ENCODE measurements around the gene NFE2. TPM values are rescaled to one million over a fixed set of nuclear protein-coding genes. Genes with fewer than 3 reads are reported as not detected.
"Not testable (repeated sequence)": the region's sequence is repeated elsewhere in the genome, so short reads cannot be mapped to it uniquely, and the experiment has no call there.

The NFE2 gene
- total RNA-seq, 1 donor from 2014 or later = not detected

- DNase-seq (ENCODE audit: low spot score) = peak; percentile 80
- no peaks in the 10 kb centered on the region for H3K9me3 Mint-ChIP-seq (ENCODE audit: low read depth)
- H3K27me3 Mint-ChIP-seq (ENCODE audit: low read depth) = no peaks in the 10 kb centered on the region
- H3K36me3 Mint-ChIP-seq (ENCODE audit: low read depth) = peaks cover 3% of the 10 kb centered on the region
- no peak overlapping the region for H3K27ac Mint-ChIP-seq (ENCODE audit: unreplicated experiment)
- no peak for TF ChIP-seq CTCF (IDR thresholded peaks at IDR 0.05)
- no peak overlapping the region for H3K4me3 Mint-ChIP-seq (ENCODE audit: unreplicated experiment)
- no peaks in the 10 kb centered on the region for H3K4me1 Mint-ChIP-seq (ENCODE audit: low read depth)
Measured at GRCh38 chr12:54292083-54292930, 8.5 kb downstream of the NFE2 start.

DNA sequence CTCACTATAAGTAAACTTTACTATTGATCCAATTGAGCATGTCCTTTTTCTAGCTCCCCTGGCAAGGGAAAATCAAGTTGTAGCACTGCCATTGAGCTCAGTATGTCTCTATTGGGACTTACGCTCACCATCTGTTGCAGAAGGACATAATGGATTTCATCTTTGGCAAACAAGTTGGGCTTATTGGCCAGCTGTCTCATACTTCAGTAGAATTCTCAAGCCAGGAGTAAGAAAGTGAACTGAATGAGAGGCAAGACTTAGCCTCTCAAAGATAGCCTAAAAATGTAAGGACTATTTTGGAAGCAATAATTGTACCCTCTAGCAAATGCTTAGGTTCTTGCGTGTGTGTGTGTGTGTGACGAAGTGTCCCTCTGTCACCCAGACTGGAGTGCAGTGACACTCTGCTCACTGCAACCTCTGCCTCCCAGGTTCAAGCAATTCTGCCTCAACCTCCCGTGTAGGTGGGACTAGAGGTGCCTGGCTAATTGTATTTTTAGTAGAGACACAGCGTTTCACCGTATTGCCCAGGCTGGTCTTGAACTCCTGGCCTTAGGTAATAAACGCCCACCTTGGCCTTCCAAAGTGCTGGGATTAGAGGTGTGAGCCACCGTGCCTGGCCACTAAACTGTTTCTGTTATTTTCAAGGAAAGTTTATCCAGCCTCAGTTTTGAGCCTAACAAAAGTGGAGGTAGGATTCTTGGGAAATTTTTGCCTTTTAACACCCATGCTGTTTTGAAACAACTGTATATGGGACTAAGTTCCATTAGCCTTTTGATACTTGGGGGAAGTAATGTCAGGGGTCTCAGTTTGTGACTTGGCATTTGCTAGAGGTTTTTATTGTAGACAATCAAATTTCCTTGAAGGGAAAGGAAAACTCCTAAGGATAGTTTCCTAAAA is 13.3 kb downstream of the NFE2 start:
- H3K27ac Mint-ChIP-seq (ENCODE audit: unreplicated experiment) = peak overlapping the region; percentile 22

GRCh38 chr12:54286042-54287030 is 14.5 kb downstream of the NFE2 start:
- Mint-ChIP-seq H3K27me3 (ENCODE audit: low read depth) (no peaks in the 10 kb centered on the region), H3K9me3 (ENCODE audit: low read depth) (no peaks in the 10 kb centered on the region), H3K36me3 (ENCODE audit: low read depth) (peaks cover 53% of the 10 kb centered on the region), H3K4me3 (ENCODE audit: unreplicated experiment) (no peak overlapping the region), H3K4me1 (ENCODE audit: low read depth) (peaks cover 51% of the 10 kb centered on the region), H3K27ac (ENCODE audit: unreplicated experiment) (peak overlapping the region; percentile 74)
- TF ChIP-seq CTCF (IDR thresholded peaks at IDR 0.05) = no peak
- no peak for DNase-seq (ENCODE audit: low spot score)

More for the DNA sequence above, 13.3 kb downstream of the NFE2 start:
- TF ChIP-seq CTCF (IDR thresholded peaks at IDR 0.05) = no peak
- DNase-seq (ENCODE audit: low spot score) = no peak
- H3K4me1 Mint-ChIP-seq (ENCODE audit: low read depth) = peaks cover 40% of the 10 kb centered on the region
- no peak overlapping the region for H3K4me3 Mint-ChIP-seq (ENCODE audit: unreplicated experiment)
- no peaks in the 10 kb centered on the region for H3K27me3 Mint-ChIP-seq (ENCODE audit: low read depth)
- H3K9me3 Mint-ChIP-seq (ENCODE audit: low read depth) = no peaks in the 10 kb centered on the region
- H3K36me3 Mint-ChIP-seq (ENCODE audit: low read depth) = peaks cover 41% of the 10 kb centered on the region

DNA sequence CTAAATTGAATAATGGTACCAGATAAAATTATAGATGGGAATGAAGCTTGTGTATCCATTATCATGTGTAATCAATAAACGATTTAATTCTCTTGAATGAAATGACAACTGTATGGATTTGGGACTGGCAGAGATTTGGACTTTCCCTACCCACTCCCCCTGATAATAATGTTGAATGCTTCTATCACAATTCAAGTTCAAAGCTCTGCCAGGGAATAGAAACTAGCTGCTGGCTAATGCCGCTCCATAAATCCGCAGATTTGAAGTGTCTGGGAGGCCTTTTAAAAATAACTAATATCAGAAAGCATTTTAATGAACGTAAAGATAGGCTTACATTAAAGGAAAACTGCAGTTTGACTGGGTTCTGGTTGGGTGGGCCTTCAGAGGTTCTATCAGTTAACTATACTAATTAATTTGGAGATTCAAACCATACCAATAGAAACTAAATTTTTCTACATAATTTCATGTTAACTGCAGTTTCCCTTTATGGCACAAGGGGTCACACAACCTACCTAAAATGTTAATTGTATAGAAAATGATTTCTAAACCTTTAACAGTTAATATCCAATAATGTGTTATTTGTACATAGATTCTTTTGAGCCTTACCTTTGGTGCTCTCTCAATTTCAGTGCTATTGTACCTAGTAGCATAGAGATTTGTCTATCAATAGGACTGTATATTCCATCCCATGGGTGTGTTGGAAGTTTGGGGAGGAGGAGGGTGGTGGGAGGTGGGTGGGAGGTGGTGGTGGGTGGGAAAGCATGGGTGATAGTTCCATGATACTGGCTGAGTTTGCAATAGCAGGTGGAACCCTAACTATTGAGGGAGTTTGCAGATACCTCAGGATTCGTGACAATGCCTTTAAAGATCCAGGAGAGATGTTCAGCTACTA is 15.4 kb downstream of the NFE2 start:
- peak overlapping the region; percentile 59 for H3K27ac Mint-ChIP-seq (ENCODE audit: unreplicated experiment)
- no peak for DNase-seq (ENCODE audit: low spot score)
- H3K36me3 Mint-ChIP-seq (ENCODE audit: low read depth) = peaks cover 54% of the 10 kb centered on the region
- peak; percentile 75 for TF ChIP-seq CTCF (IDR thresholded peaks at IDR 0.05)
- H3K4me3 Mint-ChIP-seq (ENCODE audit: unreplicated experiment) = peak overlapping the region; percentile 44
- peaks cover 52% of the 10 kb centered on the region for H3K4me1 Mint-ChIP-seq (ENCODE audit: low read depth)
- H3K27me3 Mint-ChIP-seq (ENCODE audit: low read depth) = no peaks in the 10 kb centered on the region
- no peaks in the 10 kb centered on the region for H3K9me3 Mint-ChIP-seq (ENCODE audit: low read depth)

DNA sequence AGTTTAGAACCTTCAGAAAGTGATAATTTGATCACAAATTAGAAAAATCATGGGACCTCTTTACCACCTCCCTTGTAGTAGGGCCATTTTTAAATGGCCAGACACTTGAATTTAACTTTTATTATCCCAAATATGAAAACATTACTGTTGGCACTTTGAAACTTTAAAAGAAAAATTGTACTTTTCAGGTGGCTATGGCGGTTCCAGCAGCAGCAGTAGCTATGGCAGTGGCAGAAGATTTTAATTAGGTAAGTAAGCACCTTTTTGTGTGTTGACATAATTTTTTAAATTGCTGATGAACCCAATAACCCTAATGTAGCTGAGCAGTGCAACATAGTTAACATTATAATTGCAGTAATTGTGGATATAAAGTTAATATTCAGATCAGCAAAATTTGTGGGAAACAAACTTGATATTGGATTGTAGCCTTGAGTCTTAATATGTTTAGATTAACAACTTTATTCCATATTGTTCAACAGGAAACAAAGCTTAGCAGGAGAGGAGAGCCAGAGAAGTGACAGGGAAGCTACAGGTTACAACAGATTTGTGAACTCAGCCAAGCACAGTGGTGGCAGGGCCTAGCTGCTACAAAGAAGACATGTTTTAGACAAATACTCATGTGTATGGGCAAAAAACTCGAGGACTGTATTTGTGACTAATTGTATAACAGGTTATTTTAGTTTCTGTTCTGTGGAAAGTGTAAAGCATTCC is 16.6 kb downstream of the NFE2 start:
- not testable (repeated sequence) for DNase-seq (ENCODE audit: low spot score); H3K27me3 Mint-ChIP-seq (ENCODE audit: low read depth); H3K4me3 Mint-ChIP-seq (ENCODE audit: unreplicated experiment); H3K9me3 Mint-ChIP-seq (ENCODE audit: low read depth); H3K27ac Mint-ChIP-seq (ENCODE audit: unreplicated experiment)
- Mint-ChIP-seq H3K36me3 (ENCODE audit: low read depth) (peaks cover 54% of the 10 kb centered on the region), H3K4me1 (ENCODE audit: low read depth) (peaks cover 52% of the 10 kb centered on the region)
